ENCODE results near the gene NFIL3. TPM values are rescaled to one million over a fixed set of nuclear protein-coding genes. Genes with fewer than 3 reads are reported as not detected.

NFIL3 gene
- total RNA-seq, 2 donors from 2014 or later, result 28.7 to 33.5 TPM

GRCh38 chr9:91427873-91428272 is 4.2 kb upstream of the NFIL3 start:
- H3K4me1 ChIP-seq (replicated peaks), result no peaks in the 10 kb centered on the region
- no peak overlapping the region for H3K4me3 ChIP-seq
- no peaks in the 10 kb centered on the region for H3K27me3 ChIP-seq (replicated peaks; ENCODE audit: insufficient read depth)
- WGBS, result 74% methylated on average over 2 of the region's 2 CpGs
- TF ChIP-seq POLR2A (IDR thresholded peaks at IDR 0.05), result no peak
- no peak overlapping the region for H3K27ac ChIP-seq
- intact Hi-C loops (cut with DNase I), result no loop called here
- no peak for DNase-seq (ENCODE audit: low spot score)
- no peaks in the 10 kb centered on the region for H3K9me3 ChIP-seq
- H3K36me3 ChIP-seq, result no peaks in the 10 kb centered on the region

- peak; percentile 39 for DNase-seq (ENCODE audit: low spot score)
These were observed 2.6 kb upstream of the NFIL3 start for GRCh38 chr9:91426123-91426745.

GRCh38 chr9:91425271-91425670 is 1.6 kb upstream of the NFIL3 start:
- Histone ChIP-seq H3K27me3 (replicated peaks; ENCODE audit: insufficient read depth) (no peaks in the 10 kb centered on the region), H3K4me3 (peak overlapping the region in 1 of 2 donors; percentile 78), H3K36me3 (no peaks in the 10 kb centered on the region), H3K27ac (peak overlapping the region; percentile 97 to 99), H3K9me3 (no peaks in the 10 kb centered on the region), H3K4me1 (replicated peaks) (no peaks in the 10 kb centered on the region)
- intact Hi-C loops (cut with DNase I), result loop anchor here (2.0 kb wide), 2 partner anchors 232 to 508 kb away; no protein-coding TSS in a partner anchor
- DNase-seq (ENCODE audit: low spot score), result peak; percentile 8
- TF ChIP-seq CTCF (IDR thresholded peaks at IDR 0.05), result no peak
- no peak for TF ChIP-seq POLR2AphosphoS5 (IDR thresholded peaks at IDR 0.05)
- no peak for TF ChIP-seq POLR2A (IDR thresholded peaks at IDR 0.05)
- WGBS, result 81% methylated on average over 9 of the region's 9 CpGs

More at GRCh38 chr9:91426123-91426745, 2.6 kb upstream of the NFIL3 start:
- no peak overlapping the region for H3K4me3 ChIP-seq
- H3K27me3 ChIP-seq (replicated peaks; ENCODE audit: insufficient read depth), result no peaks in the 10 kb centered on the region
- no peak overlapping the region for H3K27ac ChIP-seq
- H3K9me3 ChIP-seq, result no peaks in the 10 kb centered on the region
- 28% methylated on average over 3 of the region's 3 CpGs for WGBS
- TF ChIP-seq POLR2A (IDR thresholded peaks at IDR 0.05) (no peak), CTCF (IDR thresholded peaks at IDR 0.05) (peak; percentile 7 to 76 (median 60)), POLR2AphosphoS5 (IDR thresholded peaks at IDR 0.05) (peak; percentile 60)
- no peaks in the 10 kb centered on the region for H3K36me3 ChIP-seq
- intact Hi-C loops (cut with DNase I), result loop anchor here (1.0 kb wide), 1 partner anchor 389 kb away; no protein-coding TSS in a partner anchor
- no peaks in the 10 kb centered on the region for H3K4me1 ChIP-seq (replicated peaks)

- intact Hi-C loops (cut with DNase I), result loop anchor here (2.0 to 5.0 kb wide), 4 partner anchors 122 to 508 kb away; no protein-coding TSS in a partner anchor
- peak overlapping the region; percentile 78 to 81 for H3K4me3 ChIP-seq
- DNase-seq (ENCODE audit: low spot score), result peak; percentile 83
- H3K4me1 ChIP-seq (replicated peaks), result no peaks in the 10 kb centered on the region
- H3K9me3 ChIP-seq, result no peaks in the 10 kb centered on the region
- peak overlapping the region; percentile 97 to 99 for H3K27ac ChIP-seq
- no peaks in the 10 kb centered on the region for H3K36me3 ChIP-seq
- peak; percentile 38 for TF ChIP-seq POLR2A (IDR thresholded peaks at IDR 0.05)
- TF ChIP-seq POLR2AphosphoS5 (IDR thresholded peaks at IDR 0.05), result peak; percentile 80
- TF ChIP-seq CTCF (IDR thresholded peaks at IDR 0.05), result peak in 2 of 4 experiments; percentile 34 to 47
- H3K27me3 ChIP-seq (replicated peaks; ENCODE audit: insufficient read depth), result no peaks in the 10 kb centered on the region
- WGBS, result 1% methylated on average over 67 of the region's 67 CpGs
These were observed 958 bp upstream of the NFIL3 start for GRCh38 chr9:91424403-91425176.
